ENCODE data around the gene EGR2.

EGR2 gene

DNA sequence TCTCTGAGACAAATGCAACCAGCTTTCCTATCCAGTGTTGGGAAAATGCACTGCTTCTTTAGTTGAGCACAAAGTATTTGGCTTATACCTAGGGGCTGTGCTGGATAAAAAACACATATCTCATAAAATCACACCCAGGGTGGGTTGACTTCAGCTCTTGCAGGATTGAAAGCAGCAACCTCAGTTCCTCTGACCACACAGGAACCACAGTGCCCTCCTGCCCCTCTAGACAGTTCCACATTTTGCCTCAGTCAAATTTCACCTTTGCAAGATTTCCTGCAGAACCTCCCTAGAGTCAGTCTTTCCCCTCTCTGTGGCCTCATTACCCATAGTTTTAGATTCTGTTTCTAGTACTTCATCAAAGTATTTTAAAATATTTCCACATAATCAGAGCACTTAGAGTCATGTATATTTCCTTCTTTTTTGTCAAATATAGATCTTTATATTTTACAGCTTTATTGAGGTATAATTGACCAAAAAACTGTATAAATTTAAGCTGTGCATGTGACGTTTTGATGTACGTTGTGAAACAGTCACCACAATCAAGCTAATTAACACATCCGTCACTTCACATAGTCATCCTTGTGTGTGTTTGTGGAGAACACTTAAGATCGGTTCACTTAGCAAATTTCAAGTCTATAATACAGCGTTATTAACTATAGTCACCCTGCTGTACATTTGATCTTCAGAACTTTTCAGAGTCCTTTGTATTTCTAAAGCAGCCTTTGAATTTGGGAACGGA is 37.0 kb upstream of the EGR2 start:
- Histone ChIP-seq H3K27me3 (ENCODE audit: insufficient read depth, poor library complexity, severe bottlenecking) (no peaks in the 10 kb centered on the region), H3K27ac (replicated peaks) (peak overlapping the region; percentile 55), H3K4me3 (replicated peaks; ENCODE audit: insufficient read depth, low read length) (no peak overlapping the region)
- TF ChIP-seq, protein P1, sequence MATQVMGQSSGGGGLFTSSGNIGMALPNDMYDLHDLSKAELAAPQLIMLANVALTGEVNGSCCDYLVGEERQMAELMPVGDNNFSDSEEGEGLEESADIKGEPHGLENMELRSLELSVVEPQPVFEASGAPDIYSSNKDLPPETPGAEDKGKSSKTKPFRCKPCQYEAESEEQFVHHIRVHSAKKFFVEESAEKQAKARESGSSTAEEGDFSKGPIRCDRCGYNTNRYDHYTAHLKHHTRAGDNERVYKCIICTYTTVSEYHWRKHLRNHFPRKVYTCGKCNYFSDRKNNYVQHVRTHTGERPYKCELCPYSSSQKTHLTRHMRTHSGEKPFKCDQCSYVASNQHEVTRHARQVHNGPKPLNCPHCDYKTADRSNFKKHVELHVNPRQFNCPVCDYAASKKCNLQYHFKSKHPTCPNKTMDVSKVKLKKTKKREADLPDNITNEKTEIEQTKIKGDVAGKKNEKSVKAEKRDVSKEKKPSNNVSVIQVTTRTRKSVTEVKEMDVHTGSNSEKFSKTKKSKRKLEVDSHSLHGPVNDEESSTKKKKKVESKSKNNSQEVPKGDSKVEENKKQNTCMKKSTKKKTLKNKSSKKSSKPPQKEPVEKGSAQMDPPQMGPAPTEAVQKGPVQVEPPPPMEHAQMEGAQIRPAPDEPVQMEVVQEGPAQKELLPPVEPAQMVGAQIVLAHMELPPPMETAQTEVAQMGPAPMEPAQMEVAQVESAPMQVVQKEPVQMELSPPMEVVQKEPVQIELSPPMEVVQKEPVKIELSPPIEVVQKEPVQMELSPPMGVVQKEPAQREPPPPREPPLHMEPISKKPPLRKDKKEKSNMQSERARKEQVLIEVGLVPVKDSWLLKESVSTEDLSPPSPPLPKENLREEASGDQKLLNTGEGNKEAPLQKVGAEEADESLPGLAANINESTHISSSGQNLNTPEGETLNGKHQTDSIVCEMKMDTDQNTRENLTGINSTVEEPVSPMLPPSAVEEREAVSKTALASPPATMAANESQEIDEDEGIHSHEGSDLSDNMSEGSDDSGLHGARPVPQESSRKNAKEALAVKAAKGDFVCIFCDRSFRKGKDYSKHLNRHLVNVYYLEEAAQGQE (IDR thresholded peaks at IDR 0.05; ENCODE audit: insufficient replicate concordance, low read depth): no peak
- TF ChIP-seq POLR2AphosphoS5 (IDR thresholded peaks at IDR 0.05; ENCODE audit: low read depth) (peak; percentile 51; the same call in 1 of the 2 replicates), SPI1 (IDR thresholded peaks at IDR 0.05; ENCODE audit: borderline replicate concordance, low read depth) (peak; percentile 83; the same call in 1 of the 2 replicates)
- TF ChIP-seq, protein P2, sequence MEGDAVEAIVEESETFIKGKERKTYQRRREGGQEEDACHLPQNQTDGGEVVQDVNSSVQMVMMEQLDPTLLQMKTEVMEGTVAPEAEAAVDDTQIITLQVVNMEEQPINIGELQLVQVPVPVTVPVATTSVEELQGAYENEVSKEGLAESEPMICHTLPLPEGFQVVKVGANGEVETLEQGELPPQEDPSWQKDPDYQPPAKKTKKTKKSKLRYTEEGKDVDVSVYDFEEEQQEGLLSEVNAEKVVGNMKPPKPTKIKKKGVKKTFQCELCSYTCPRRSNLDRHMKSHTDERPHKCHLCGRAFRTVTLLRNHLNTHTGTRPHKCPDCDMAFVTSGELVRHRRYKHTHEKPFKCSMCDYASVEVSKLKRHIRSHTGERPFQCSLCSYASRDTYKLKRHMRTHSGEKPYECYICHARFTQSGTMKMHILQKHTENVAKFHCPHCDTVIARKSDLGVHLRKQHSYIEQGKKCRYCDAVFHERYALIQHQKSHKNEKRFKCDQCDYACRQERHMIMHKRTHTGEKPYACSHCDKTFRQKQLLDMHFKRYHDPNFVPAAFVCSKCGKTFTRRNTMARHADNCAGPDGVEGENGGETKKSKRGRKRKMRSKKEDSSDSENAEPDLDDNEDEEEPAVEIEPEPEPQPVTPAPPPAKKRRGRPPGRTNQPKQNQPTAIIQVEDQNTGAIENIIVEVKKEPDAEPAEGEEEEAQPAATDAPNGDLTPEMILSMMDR (IDR thresholded peaks at IDR 0.05; ENCODE audit: insufficient read depth, low read length): no peak
- DNase-seq (ENCODE audit: low read depth in 1 of 2, low spot score in 1 of 2): peak; percentile 43 to 75

GRCh38 chr10:62851442-62851841 is 35.3 kb upstream of the EGR2 start:
- H3K27me3 ChIP-seq (ENCODE audit: insufficient read depth, poor library complexity, severe bottlenecking): no peaks in the 10 kb centered on the region
- no peak overlapping the region for H3K4me3 ChIP-seq (replicated peaks; ENCODE audit: insufficient read depth, low read length)
- peak in 1 of 2 experiments; percentile 14 for DNase-seq (ENCODE audit: low read depth in 1 of 2, low spot score in 1 of 2)
- no peak overlapping the region for H3K27ac ChIP-seq (replicated peaks)
- TF ChIP-seq POLR2AphosphoS5 (IDR thresholded peaks at IDR 0.05; ENCODE audit: low read depth) (no peak), GABPA (IDR thresholded peaks at IDR 0.05; ENCODE audit: low read depth) (no peak), SPI1 (IDR thresholded peaks at IDR 0.05; ENCODE audit: borderline replicate concordance, low read depth) (no peak)
- TF ChIP-seq, protein P1 (IDR thresholded peaks at IDR 0.05; ENCODE audit: insufficient replicate concordance, low read depth): no peak
- TF ChIP-seq, protein P2 (IDR thresholded peaks at IDR 0.05; ENCODE audit: insufficient read depth, low read length): no peak

DNA sequence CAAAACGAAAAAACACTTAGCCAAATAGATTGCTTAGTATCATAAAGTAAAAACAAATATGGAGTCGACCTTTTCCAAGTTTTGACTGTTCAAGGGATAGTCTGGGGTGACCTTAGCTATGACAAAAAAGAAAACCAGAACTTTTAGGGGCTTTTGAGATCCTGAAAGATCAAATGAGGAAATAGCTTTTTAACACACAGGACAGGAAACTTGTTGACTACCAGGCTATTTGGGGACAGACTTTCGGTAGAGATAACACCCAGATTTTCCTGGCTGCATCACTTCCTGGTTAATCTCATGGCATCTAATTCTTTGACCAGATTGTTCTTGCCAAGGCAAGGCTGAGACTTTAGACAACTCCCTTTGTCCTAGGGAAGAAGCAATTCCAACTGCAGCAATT is 34.5 kb upstream of the EGR2 start:
- Histone ChIP-seq H3K4me3 (replicated peaks; ENCODE audit: insufficient read depth, low read length) (no peak overlapping the region), H3K27me3 (ENCODE audit: insufficient read depth, poor library complexity, severe bottlenecking) (no peaks in the 10 kb centered on the region), H3K27ac (replicated peaks) (no peak overlapping the region)
- no peak for DNase-seq (ENCODE audit: low read depth in 1 of 2, low spot score in 1 of 2)
- TF ChIP-seq, protein P1 (IDR thresholded peaks at IDR 0.05; ENCODE audit: insufficient replicate concordance, low read depth): no peak
- TF ChIP-seq POLR2AphosphoS5 (IDR thresholded peaks at IDR 0.05; ENCODE audit: low read depth) (no peak), GABPA (IDR thresholded peaks at IDR 0.05; ENCODE audit: low read depth) (no peak)
